ENCODE data around the gene MYH7B. TPM values are rescaled to one million over a fixed set of nuclear protein-coding genes. Genes with fewer than 3 reads are reported as not detected.
A peak's percentile ranks its signal among the peaks of the same experiment; 100 is the strongest.

The MYH7B gene
- total and polyA plus RNA-seq, 8 donors = 0.15 to 1.5 (median 0.59) TPM; not detected in 2

DNA sequence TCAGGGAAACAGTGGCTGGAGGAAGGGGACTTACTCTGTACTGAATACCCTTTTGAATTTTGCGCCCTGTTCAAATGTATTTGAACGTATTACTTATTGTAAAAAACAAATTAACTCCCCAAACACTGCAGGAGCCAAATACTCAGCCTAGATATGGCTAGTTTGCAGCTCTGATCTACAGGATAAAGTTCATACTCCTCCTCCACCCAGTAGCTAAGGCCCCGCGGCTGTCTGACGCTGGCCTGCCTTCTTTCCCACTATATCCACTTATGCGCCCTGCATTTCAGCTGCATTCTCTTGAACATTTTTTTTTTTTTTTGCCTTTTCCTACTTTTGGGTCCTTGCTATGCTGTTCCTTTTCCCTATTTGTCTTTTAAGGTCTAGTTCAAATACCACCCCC, 6.5 kb upstream of the MYH7B start:
- peaks cover 0 to 36% (median 25%) of the 10 kb centered on the region in 4 donors for H3K36me3 ChIP-seq
- H3K9me3 ChIP-seq = no peaks in the 10 kb centered on the region
- H3K27me3 ChIP-seq = no peaks in the 10 kb centered on the region
- peak overlapping the region in 3 of 5 donors; percentile 10 to 44 (median 22) for H3K27ac ChIP-seq
- TF ChIP-seq POLR2AphosphoS5 (IDR thresholded peaks at IDR 0.05) (no peak), EP300 (IDR thresholded peaks at IDR 0.05) (no peak), POLR2A (IDR thresholded peaks at IDR 0.05) (no peak)
- TF ChIP-seq, protein P1, sequence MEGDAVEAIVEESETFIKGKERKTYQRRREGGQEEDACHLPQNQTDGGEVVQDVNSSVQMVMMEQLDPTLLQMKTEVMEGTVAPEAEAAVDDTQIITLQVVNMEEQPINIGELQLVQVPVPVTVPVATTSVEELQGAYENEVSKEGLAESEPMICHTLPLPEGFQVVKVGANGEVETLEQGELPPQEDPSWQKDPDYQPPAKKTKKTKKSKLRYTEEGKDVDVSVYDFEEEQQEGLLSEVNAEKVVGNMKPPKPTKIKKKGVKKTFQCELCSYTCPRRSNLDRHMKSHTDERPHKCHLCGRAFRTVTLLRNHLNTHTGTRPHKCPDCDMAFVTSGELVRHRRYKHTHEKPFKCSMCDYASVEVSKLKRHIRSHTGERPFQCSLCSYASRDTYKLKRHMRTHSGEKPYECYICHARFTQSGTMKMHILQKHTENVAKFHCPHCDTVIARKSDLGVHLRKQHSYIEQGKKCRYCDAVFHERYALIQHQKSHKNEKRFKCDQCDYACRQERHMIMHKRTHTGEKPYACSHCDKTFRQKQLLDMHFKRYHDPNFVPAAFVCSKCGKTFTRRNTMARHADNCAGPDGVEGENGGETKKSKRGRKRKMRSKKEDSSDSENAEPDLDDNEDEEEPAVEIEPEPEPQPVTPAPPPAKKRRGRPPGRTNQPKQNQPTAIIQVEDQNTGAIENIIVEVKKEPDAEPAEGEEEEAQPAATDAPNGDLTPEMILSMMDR (IDR thresholded peaks at IDR 0.05) = no peak
- no peak for DNase-seq
- peaks cover 4 to 59% (median 37%) of the 10 kb centered on the region in 4 donors for H3K4me1 ChIP-seq
- WGBS, 5 donors = 26 to 62% (median 50%) methylated on average over 6 of the region's 6 CpGs
- no peak overlapping the region for H3K4me3 ChIP-seq
- intact Hi-C loops (cut with DNase I; ENCODE audit: low total_unique reads) = no loop called here

GRCh38 chr20:34951252-34951651, 4.4 kb upstream of the MYH7B start:
- peaks cover 7 to 59% (median 36%) of the 10 kb centered on the region in 4 donors for H3K4me1 ChIP-seq
- intact Hi-C loops (cut with DNase I; ENCODE audit: low total_unique reads) = no loop called here
- WGBS, 5 donors = 90 to 98% (median 95%) methylated on average over 2 of the region's 2 CpGs

GRCh38 chr20:34951652-34952051, 4.0 kb upstream of the MYH7B start:
- Histone ChIP-seq H3K4me3 (no peak overlapping the region), H3K27ac (no peak overlapping the region), H3K4me1 (peaks cover 9 to 59% (median 36%) of the 10 kb centered on the region in 4 donors), H3K36me3 (peaks cover 0 to 23% (median 11%) of the 10 kb centered on the region in 4 donors), H3K9me3 (no peaks in the 10 kb centered on the region), H3K27me3 (no peaks in the 10 kb centered on the region)
- WGBS, 5 donors = 82 to 90% (median 85%) methylated on average over 4 to 8 of the region's 8 CpGs
- DNase-seq = no peak
- TF ChIP-seq POLR2AphosphoS5 (IDR thresholded peaks at IDR 0.05) (no peak), EP300 (IDR thresholded peaks at IDR 0.05) (no peak), POLR2A (IDR thresholded peaks at IDR 0.05) (no peak)
- TF ChIP-seq, protein P1 (IDR thresholded peaks at IDR 0.05) = no peak
- intact Hi-C loops (cut with DNase I; ENCODE audit: low total_unique reads) = no loop called here

More at GRCh38 chr20:34951252-34951651, 4.4 kb upstream of the MYH7B start:
- TF ChIP-seq POLR2AphosphoS5 (IDR thresholded peaks at IDR 0.05) = no peak
- no peak for DNase-seq
- no peak overlapping the region for H3K4me3 ChIP-seq
- H3K27ac ChIP-seq = no peak overlapping the region
- no peaks in the 10 kb centered on the region for H3K9me3 ChIP-seq
- H3K36me3 ChIP-seq = peaks cover 0 to 23% (median 11%) of the 10 kb centered on the region in 4 donors
- H3K27me3 ChIP-seq = no peaks in the 10 kb centered on the region

DNA sequence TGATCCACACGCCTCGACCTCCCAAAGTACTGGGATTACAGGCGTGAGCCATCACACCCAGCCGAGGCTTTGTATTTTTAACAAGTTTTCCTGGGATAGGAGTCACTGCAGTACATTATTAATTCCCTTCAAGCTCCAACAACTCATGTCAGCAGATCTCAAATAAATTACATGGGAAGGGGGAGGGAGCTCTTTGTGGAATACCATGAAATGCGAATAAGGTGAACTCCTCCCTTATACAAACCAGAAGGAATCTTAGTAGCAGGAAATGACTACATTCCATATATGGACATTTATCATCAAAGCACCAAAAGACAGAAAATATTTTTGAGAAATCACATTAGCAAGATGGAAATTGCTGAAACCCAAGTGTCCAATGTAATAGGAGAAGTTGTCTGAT, 3.0 kb upstream of the MYH7B start:
- intact Hi-C loops (cut with DNase I; ENCODE audit: low total_unique reads) = no loop called here
- Histone ChIP-seq H3K36me3 (peaks cover 0 to 23% (median 11%) of the 10 kb centered on the region in 4 donors), H3K27ac (no peak overlapping the region), H3K9me3 (no peaks in the 10 kb centered on the region), H3K27me3 (no peaks in the 10 kb centered on the region), H3K4me1 (peaks cover 9 to 55% (median 33%) of the 10 kb centered on the region in 4 donors), H3K4me3 (no peak overlapping the region)
- 77 to 90% (median 84%) methylated on average over 5 of the region's 5 CpGs for WGBS, 5 donors
- no peak for TF ChIP-seq EP300 (IDR thresholded peaks at IDR 0.05)
- TF ChIP-seq POLR2A (IDR thresholded peaks at IDR 0.05) = no peak
- TF ChIP-seq, protein P1 (IDR thresholded peaks at IDR 0.05) = no peak
- no peak for TF ChIP-seq POLR2AphosphoS5 (IDR thresholded peaks at IDR 0.05)
- no peak for DNase-seq

- intact Hi-C loops (cut with DNase I; ENCODE audit: low total_unique reads) = no loop called here
- H3K27ac ChIP-seq = no peak overlapping the region
- peaks cover 0 to 23% (median 11%) of the 10 kb centered on the region in 4 donors for H3K36me3 ChIP-seq
Measured at GRCh38 chr20:34953960-34954359, 1.7 kb upstream of the MYH7B start.

More at GRCh38 chr20:34953960-34954359, 1.7 kb upstream of the MYH7B start:
- DNase-seq = no peak
- WGBS, 5 donors = 78 to 85% (median 80%) methylated on average over 7 of the region's 7 CpGs
- Histone ChIP-seq H3K9me3 (no peaks in the 10 kb centered on the region), H3K4me1 (peaks cover 9 to 44% (median 28%) of the 10 kb centered on the region in 4 donors), H3K27me3 (no peaks in the 10 kb centered on the region), H3K4me3 (no peak overlapping the region)
- no peak for TF ChIP-seq POLR2A (IDR thresholded peaks at IDR 0.05)
- TF ChIP-seq, protein P1 (IDR thresholded peaks at IDR 0.05) = no peak
- TF ChIP-seq EP300 (IDR thresholded peaks at IDR 0.05) = no peak
- no peak for TF ChIP-seq POLR2AphosphoS5 (IDR thresholded peaks at IDR 0.05)
